Measurements from ENCODE around the gene CHMP1A.

CHMP1A gene

DNA sequence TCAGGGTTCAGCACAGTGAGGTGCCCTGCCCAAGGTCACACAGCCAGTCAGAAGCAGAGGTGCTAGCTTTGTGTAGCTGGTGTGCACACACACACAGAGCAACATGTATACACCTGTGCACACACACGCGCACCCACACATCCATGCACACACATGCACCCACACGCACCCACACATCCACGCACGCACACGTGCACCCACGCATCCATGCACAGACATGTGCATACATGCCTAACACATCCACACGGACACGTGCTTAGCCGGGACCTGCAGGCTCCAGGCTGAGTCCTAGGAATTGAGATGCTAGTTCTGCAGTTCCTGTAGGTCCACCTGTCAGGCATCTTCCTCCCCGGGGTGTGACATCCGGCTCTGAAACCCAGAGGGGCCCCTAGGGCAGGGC is 57.1 kb downstream of the CHMP1A start:
- H3K4me3 ChIP-seq (ENCODE audit: low read depth, low read length) = no peak overlapping the region
- TF ChIP-seq CTCF (IDR thresholded peaks at IDR 0.05; ENCODE audit: borderline replicate concordance, insufficient read depth, low read depth, low read length) = no peak

GRCh38 chr16:89599902-89600301 is 57.6 kb downstream of the CHMP1A start:
- TF ChIP-seq CTCF (IDR thresholded peaks at IDR 0.05; ENCODE audit: borderline replicate concordance, insufficient read depth, low read depth, low read length) = no peak
- no peak overlapping the region for H3K4me3 ChIP-seq (ENCODE audit: low read depth, low read length)

- TF ChIP-seq CTCF (IDR thresholded peaks at IDR 0.05; ENCODE audit: borderline replicate concordance, insufficient read depth, low read depth, low read length) = peak; percentile 50
- H3K4me3 ChIP-seq (ENCODE audit: low read depth, low read length) = no peak overlapping the region
Observed at GRCh38 chr16:89599451-89599858, 58.1 kb downstream of the CHMP1A start.

GRCh38 chr16:89598199-89598598 is 59.3 kb downstream of the CHMP1A start:
- TF ChIP-seq CTCF (IDR thresholded peaks at IDR 0.05; ENCODE audit: borderline replicate concordance, insufficient read depth, low read depth, low read length) = no peak
- H3K4me3 ChIP-seq (ENCODE audit: low read depth, low read length) = no peak overlapping the region

DNA sequence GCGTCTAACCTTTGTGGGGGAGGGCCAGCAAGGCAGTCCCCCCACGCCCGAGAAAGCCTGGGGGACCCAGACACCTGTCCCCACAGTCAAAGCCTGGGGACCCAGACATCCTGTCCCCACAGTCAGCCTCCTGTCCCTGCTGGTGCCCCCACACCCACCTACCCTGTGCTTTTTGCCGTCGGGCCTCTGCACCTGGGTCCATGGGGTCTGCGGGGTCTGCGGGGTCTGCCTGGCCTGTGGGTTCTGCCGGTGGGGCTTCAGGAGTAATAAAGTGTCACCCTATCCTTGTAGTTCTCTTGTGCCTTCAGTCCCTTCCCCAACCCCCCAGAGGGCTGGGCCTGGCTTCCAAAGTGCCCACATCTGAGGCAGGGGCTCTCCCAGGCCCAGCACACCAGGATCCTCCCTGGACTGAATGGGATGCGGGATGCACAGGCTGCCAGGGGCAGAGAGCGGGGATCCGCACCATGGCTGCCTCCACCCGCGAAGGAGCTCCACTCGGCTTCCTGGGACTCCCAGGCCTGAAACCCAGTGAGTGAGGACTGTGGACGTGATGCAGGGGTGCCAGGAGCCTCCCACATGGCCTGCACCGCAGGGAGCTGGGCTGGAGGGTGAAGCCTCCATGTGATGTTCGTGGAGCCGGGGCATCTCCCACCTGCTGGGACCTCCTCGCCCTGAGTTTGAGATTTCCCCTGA is 60.4 kb downstream of the CHMP1A start:
- no peak for TF ChIP-seq CTCF (IDR thresholded peaks at IDR 0.05; ENCODE audit: borderline replicate concordance, insufficient read depth, low read depth, low read length)
- H3K4me3 ChIP-seq (ENCODE audit: low read depth, low read length) = no peak overlapping the region

DNA sequence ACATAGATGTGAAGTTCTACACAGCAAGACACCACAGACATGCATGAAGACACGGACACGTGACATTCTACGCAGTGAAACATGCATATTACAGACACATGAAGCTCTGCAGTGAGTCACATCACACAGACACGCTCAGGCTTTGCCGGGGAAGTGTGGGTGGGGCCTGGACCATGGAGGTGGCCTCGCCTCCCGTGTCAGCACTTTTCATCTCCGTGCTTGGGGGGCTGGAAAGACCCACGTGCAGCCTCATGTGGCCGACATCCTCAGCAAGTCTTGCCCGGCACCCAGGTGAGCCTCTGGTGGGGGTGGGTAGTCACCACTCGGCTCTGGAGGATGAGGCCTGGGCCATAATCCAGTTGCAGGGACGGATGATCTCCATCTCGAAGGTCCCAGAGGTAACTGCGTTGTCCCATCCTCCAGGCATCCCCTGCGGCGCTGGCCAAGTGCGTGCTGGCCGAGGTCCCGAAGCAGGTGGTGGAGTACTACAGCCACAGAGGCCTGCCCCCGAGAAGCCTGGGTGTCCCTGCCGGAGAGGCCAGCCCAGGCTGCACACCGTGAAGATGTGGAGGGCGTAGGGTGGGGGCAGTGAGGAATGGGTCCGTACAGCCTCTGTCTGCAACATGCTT is 61.3 kb downstream of the CHMP1A start:
- no peak overlapping the region for H3K4me3 ChIP-seq (ENCODE audit: low read depth, low read length)
- no peak for TF ChIP-seq CTCF (IDR thresholded peaks at IDR 0.05; ENCODE audit: borderline replicate concordance, insufficient read depth, low read depth, low read length)
